Measurements from ENCODE around the gene SLC7A5.

GRCh38 chr16:87815567-87815966 is 53.7 kb downstream of the SLC7A5 start:
- no peak for TF ChIP-seq CTCF (conservative IDR thresholded peaks at IDR 0.05)
- TF ChIP-seq ZFX (IDR thresholded peaks at IDR 0.05) = no peak

All from C4-2B (cell line).